B cell (primary cell): ENCODE measurements around the gene EN1.

ENCODE experiments used
- EZH2 ChIP-seq: IDR thresholded peaks from 2 replicates; pipeline ENCODE4 v1.6.1; 2012; ENCODE audit warnings: borderline replicate concordance, low read depth, mild to moderate bottlenecking, moderate library complexity, low read length; ENCODE audit not compliant: insufficient read depth, poor library complexity, severe bottlenecking
- TF ChIP-seq, protein P1 (sequence below): fragments of 200-600 bp; IDR thresholded peaks from one replicate; pipeline ENCODE4 v1.8.0; 2022; ENCODE audit warnings: antibody characterized with exemption, mild to moderate bottlenecking

DNA sequence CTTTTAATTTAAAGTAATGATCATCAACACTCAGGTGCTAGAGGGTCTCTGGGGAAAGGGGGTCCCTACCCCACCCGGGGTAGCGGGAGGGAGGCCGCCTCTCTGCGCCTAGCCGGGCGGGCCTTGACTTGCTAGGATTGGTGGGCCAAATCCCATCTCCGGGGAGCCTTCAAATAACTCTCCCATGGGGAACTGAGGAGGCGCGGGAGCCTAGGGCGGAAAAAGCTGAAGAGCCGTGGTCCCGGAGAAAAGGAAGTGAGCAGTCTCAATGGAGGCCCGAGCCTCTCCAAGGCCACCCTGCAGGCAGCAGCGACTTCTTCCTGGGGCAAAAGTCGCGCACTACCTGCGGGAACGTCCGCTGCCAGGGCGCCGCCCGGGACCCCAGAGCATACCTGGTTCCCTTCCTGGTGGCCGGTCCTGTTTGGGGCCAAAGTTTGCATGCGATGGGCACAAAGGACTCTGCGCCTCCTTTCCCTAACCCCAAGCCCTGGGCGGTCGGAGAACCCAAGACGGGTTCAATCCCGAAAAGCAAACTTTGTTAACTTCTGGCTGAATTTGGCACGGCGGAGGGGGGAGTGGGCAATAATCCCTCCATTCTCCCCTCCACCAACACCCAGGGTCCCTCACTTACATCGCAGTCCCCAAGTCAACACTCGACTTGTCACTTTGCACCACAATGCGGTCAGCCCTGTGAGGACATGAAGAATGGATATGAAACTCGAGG, 13.6 kb downstream of the EN1 start:
- TF ChIP-seq, protein P1, sequence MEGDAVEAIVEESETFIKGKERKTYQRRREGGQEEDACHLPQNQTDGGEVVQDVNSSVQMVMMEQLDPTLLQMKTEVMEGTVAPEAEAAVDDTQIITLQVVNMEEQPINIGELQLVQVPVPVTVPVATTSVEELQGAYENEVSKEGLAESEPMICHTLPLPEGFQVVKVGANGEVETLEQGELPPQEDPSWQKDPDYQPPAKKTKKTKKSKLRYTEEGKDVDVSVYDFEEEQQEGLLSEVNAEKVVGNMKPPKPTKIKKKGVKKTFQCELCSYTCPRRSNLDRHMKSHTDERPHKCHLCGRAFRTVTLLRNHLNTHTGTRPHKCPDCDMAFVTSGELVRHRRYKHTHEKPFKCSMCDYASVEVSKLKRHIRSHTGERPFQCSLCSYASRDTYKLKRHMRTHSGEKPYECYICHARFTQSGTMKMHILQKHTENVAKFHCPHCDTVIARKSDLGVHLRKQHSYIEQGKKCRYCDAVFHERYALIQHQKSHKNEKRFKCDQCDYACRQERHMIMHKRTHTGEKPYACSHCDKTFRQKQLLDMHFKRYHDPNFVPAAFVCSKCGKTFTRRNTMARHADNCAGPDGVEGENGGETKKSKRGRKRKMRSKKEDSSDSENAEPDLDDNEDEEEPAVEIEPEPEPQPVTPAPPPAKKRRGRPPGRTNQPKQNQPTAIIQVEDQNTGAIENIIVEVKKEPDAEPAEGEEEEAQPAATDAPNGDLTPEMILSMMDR: no peak
- TF ChIP-seq EZH2: no peak
